PC-9 (cell line): ENCODE results near the gene CHRNA7.

Source experiments
- CTCF ChIP-seq: fragments of 200-600 bp; sonication (generic); conservative IDR thresholded peaks from 2 replicates; pipeline ENCODE4 v1.6.1; 2017; ENCODE audit warnings: mixed run types, antibody characterized with exemption, mild to moderate bottlenecking, moderate library complexity
- EZH2 ChIP-seq: fragments of 200-600 bp; sonication (generic); IDR thresholded peaks from 2 replicates; pipeline ENCODE4 v1.8.0; 2017; ENCODE audit warnings: antibody characterized with exemption, low read depth

GRCh38 chr15:32035285-32035684 is 5.0 kb downstream of the CHRNA7 start:
- TF ChIP-seq CTCF = no peak
- TF ChIP-seq EZH2 = no peak
